GM19395 (cell line): ENCODE measurements around the gene MOSMO.
"Not testable (repeated sequence)": the region's sequence is repeated elsewhere in the genome, so short reads cannot be mapped to it uniquely, and the experiment has no call there.

Experiments
- ATAC-seq: cut with Tn5 transposase; IDR thresholded peaks from one replicate; pipeline ENCODE4 v1.9.1; 2021; ENCODE audit warnings: mild to moderate bottlenecking, moderate library complexity; ENCODE audit not compliant: unreplicated experiment

MOSMO gene

DNA sequence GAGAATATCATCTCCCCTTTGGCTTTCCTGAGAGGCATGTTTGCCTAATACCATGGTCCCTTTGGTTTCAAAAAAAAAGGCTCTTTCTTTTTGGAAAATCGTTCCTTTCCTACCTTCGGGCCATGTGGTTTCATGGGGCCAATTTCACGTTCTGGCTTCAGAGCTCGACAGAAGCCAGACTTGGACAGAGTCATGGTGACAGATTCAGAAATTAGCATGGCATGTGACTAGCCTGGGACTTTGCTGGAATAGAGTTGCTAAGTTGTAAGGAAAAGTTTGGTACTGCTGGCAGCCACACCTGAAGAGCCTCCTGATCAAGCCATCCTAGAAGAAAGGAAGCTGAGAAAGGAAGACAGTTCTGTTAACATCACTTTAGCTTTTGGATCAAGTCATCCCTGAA, 82.0 kb downstream of the MOSMO start:
- no peak for ATAC-seq

- no peak for ATAC-seq
Observed at GRCh38 chr16:22091721-22092120, 83.8 kb downstream of the MOSMO start.

DNA sequence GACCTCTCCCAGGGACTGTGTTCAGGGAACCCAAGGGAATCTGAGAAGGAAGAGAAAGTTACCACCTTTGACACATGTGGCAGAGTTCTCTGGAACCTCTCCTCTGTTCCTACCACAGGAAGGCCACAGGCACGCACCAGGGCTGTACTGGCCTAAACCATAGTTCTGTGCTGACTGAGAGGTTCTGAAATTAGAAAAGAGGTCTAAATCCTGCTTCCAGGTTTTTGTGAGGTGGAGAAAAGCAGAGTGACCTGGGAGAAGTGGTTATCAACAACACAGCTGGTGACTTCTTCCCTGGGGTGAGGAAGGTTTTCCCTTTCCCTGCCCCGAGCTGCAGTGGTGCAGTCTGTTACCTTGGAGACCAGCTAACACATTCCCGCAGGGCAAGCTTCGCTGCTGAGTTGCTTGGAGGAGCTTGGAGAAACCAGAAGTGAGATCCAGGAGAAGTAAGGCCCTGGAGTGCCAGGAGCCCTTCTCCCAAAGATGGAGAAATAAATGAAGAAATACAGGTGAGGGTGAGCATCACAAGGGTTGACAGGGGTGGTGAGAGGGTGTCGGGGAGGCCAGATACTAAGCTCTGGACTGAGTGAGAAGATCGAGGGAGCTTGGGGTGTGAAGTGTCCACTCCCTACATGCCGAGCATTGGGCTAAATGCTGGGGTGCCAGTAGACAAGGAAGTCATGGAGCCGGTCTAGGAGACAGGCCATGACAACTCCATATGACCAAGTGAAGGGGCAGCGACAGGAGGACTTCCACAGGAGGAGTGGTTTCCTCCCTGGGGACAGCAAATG, 84.4 kb downstream of the MOSMO start, which contains the start of gene VWA3A:
Gene VWA3A (plus strand): TSS at position 399 of the 791 bp plus-strand sequence. CDS start 97 bp downstream, at position 496.
- no peak for ATAC-seq

DNA sequence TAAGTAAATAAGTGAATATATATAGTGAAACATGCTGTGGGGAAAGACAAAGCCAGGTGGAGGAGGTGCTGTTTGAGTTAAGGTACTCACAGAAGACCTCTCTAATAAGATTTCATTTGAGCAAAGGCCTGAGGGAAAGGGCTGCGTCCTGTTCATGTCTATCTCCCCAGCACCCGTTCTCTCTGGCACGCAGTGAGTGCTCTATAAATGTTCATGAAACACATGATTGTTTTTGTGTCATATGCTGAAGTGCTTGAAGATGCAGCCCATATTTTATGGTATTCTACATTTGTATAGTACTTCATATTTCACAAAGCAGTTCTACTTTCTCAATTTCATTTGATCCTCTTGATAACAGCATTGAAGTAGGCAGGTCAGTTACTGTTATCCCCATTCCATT, 85.4 kb downstream of the MOSMO start:
- ATAC-seq: no peak

GRCh38 chr16:22093996-22094395, 86.1 kb downstream of the MOSMO start:
- ATAC-seq: no peak

DNA sequence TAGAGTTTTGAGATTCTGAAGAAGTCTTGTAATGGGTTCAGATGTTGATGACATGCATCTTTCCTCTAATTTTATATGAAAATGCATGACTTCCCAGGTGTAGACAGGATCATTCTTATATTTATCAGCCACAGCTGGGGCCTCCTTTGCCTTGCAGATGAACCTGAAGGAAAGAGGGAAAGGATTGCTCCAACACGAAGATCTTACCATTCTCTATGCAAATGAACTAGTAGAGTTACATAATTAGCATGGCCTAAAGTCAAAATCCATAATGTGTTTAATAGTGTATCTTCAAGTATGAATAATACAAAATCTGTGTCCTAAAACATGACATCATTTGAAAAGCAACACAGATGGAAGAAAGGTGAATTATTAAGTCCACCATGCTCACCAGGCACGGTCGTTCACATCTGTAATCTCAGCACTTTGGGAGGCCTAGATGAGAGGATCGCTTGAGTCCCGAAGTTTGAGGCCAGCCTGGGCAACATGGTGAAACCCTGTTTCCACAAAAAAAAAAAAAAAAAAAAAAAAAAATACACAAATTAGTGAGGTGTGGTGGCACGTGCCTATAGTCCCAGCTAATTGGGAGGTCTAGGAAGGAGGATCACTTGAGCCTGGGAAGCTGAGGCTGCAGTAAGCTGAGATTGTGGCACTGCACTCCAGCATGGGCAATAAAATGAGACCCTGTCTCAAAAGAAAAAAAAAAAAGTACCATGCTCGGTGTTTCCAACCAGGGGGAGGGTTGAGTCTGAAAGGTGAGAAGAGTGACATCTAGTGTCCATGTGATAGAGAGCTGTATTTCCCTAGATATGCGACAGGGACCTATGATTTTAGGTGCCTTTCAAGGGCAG, 90.7 kb downstream of the MOSMO start:
- ATAC-seq: no peak

GRCh38 chr16:22099256-22099975, 91.5 kb downstream of the MOSMO start:
- no peak for ATAC-seq

- ATAC-seq: no peak
Observed at GRCh38 chr16:22103441-22103840, 95.5 kb downstream of the MOSMO start.

- no peak for ATAC-seq
Observed at GRCh38 chr16:22109258-22109898, 101.5 kb downstream of the MOSMO start.

DNA sequence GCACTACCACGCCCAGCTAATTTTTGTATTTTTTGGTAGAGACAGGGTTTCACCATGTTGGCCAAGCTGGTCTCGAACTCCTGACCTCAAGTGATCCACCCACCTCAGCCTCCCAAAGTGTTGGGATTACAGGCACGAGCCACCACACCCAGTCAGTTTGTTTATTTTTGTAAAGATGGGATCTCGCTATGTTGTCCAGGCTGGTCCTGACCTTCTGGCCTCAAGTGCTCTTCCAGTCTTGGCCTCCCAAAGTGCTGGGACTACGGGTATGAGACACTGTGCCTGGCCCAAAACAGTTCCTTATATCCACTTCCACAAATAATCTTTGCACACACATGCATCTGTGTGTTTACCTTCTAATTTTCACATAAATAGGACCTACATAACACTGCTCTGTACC, 103.7 kb downstream of the MOSMO start:
- ATAC-seq: not testable (repeated sequence)

GRCh38 chr16:22116095-22116700, 108.3 kb downstream of the MOSMO start:
- ATAC-seq: no peak

GRCh38 chr16:22117609-22118008, 109.7 kb downstream of the MOSMO start:
- no peak for ATAC-seq

DNA sequence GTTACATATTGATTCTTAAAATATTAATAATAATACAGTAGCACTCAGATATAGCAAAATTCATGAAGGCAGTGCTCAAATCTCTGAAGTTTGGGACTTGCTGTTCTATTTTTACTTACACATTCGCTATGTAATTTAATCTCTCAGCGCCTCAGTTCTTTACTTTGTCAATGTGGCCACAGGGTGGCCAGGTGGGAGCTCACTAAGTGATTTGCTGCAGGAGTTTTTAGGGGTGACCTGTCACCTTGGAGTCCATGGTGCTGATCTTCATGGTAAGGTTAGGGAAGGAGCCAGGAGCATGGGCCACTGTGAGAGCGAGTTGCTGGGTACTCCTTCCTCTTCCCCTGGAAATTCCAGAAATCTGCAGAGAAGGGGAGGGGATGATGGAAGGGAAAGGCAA, 112.5 kb downstream of the MOSMO start:
- ATAC-seq: no peak

DNA sequence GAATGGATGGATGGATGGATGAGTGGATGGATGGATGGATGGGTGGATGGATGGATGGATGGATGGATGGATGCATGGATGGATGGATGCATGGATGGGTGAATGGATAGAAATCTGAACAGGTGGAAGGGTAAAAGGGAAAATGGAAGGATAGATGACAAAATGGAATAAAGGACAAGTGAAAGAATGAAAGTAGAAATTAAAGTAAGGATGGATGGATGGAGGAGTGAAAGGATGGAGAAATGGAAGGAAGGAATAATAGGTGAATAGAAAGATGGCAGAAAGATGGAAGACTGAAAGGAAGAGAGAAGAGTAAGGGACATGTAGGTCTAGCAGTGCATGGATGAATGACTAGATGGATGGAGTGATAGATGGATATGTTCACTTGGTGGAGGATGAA, 114.3 kb downstream of the MOSMO start:
- no peak for ATAC-seq

GRCh38 chr16:22123146-22123545, 115.2 kb downstream of the MOSMO start:
- ATAC-seq: no peak

- ATAC-seq: no peak
Observed at GRCh38 chr16:22123759-22124490, 116.0 kb downstream of the MOSMO start.

GRCh38 chr16:22124583-22125284, 116.8 kb downstream of the MOSMO start:
- no peak for ATAC-seq

DNA sequence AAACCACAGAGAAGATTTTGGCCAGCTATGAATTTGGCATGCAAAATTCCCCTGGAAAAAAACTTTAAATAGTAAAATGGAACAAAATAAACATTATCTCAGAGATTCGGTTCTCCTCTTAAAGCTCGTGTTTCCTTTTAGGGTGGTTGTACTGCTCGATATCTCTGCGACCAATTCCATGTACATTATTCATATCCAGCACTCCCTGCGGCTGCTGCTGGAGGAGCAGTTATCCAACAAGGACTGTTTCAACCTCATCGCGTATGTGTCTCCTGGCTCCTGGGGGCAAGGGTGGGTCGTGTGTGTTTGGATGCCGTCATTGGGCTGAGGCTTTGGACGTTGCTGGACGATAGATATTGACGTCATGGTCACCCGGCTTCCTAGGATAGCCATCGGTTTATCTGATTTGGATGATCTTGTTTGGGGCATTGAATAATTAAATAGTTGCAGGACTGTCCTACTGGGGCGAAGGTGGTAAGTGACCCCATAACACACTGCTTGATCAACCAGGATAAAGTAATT, 118.2 kb downstream of the MOSMO start:
- ATAC-seq: no peak

GRCh38 chr16:22128537-22128936, 120.6 kb downstream of the MOSMO start:
- ATAC-seq: not testable (repeated sequence)
